HG03135 (cell line): Measurements from ENCODE around the gene EP400.

Experiments used
- ATAC-seq: cut with Tn5 transposase; IDR thresholded peaks from one replicate; pipeline ENCODE4 v1.9.1; 2021; ENCODE audit warnings: mild to moderate bottlenecking, moderate library complexity; ENCODE audit not compliant: unreplicated experiment

EP400 gene

DNA sequence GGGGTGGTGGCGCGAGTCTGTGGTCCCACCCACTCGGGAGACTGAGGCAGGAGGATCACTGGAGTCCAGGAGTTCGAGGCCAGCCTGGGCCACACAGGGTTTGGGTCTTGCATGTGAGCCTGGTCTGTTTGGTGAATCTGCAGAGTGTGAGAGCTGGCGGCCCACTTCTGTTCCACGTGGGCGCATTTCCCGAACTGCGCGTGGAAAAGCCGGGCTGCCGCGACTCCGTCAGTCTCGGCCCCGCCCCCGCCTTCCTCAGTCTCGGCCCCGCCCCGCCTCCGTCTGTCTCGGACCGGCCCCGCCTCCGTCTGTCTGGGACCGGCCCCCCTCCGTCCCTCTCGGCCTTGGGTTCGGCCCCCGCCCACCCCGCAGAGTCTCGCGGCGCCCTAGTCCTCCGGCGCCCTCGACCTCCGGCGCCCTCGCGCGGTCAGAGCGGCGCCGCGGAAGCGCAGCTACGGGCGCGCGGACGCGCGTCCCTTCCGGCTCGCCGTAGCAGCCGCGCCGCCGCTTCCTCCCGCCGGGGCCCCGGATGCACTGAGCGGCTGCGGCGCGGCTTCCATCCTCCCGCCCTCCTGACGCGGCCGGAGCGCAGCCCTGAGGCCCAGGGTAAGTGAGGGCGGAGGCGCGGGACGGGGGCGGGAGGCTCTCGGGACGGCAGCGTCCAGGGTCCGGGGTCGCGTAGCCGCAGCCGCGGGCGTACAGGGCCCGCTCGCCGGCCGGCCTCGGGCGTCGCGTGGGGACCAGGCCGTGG lies at the start of gene EP400:
TSS of gene EP400 (plus strand) at position 512 of the 751 bp plus-strand sequence. CDS start 10,678 bp downstream, outside the sequence.
- ATAC-seq, result peak; percentile 88

GRCh38 chr12:131900397-131900796 lies 49.3 kb upstream of the EP400 start:
- no peak for ATAC-seq

DNA sequence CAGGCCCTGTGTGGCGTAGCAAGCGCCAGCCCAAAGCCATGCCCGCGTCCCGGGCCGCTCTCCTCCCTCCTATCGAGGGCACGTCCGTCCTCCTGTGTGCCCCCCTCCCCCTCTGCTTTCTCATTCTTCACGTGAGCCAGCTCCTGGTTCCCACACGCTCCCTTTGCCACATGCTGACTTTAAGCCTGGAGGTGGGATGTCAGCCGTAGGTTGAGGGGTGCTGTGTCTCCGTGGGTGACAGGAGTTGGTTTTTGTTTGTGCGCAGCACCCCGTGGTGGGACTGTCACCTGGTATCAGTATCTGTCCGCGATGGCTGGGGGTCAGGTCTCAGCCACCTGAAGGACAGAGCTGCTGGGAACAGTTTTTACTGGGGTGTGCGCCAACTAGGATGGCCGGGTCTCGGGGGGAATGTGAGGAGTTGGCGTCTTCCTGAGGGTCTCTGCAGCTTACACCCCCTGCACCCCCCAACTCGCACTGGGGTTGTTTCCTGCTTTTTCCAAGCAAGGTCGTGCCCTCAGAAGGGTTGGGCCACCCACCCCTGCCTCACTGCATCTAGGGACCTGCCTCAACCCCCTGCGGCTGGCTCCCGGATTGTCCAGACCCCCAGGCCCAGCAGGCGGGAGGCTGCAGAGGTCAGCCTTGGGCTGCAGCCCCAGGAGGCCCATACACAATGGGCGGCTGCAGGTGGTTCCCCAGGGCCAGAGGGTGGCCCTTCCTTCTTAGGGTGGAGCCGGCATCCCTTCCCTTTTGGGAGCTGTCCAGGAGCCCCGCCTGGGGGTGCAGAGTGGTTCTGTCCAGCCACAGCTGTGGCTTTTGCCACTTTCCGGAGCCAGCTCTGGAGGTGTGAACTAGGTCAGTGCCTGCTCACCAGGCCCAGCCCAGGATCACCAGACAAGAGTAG lies 48.1 kb upstream of the EP400 start:
- no peak for ATAC-seq

GRCh38 chr12:131902332-131903241 lies 47.2 kb upstream of the EP400 start:
- no peak for ATAC-seq

DNA sequence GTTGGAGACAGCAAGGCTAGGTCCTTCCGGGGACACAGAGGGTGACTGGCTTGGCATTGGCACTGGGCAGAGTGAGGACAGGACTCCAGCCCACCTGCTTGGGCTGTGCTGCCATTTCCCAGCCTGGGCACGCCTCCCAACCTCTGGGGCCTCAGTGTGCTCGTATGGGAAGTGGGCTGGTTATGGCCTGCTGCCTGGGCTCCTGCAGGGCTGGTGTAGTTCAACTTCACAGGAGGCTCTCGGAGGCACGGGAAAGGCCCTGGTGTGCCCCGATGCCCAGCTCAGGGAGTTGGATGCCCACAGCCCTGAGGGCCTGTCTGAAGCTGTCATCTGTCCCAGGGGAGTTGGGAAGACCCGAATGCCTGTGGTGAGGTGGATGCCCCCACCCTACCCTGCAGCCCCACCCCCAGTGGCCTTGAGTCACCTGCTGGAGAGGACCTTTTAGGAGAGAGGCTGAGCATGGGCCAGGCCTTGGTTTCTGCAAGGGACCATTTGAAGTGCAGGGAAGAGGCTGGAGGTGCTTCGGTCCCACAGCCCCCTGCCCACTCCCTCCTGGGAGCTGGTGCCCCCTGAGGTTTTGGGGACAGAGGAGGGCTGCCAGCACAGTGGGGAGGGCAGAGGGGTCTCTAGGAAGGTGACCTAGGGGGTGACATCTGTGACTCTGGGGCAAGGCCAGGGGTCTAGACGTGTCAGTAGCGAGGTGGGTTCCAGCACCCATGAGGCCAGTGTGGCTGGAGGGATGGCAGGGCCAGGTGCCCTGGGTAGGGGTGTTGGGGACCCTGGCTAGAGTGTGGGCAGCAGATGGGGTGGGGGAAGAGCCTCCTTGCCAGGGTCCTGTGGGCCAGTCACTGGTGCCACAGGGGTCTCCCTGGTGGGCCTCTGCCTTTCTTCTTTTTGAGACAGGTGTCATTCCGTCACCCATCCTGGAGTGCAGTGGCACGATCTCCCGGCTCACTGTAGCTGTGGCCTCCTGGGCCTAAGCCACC lies 46.2 kb upstream of the EP400 start:
- no peak for ATAC-seq

DNA sequence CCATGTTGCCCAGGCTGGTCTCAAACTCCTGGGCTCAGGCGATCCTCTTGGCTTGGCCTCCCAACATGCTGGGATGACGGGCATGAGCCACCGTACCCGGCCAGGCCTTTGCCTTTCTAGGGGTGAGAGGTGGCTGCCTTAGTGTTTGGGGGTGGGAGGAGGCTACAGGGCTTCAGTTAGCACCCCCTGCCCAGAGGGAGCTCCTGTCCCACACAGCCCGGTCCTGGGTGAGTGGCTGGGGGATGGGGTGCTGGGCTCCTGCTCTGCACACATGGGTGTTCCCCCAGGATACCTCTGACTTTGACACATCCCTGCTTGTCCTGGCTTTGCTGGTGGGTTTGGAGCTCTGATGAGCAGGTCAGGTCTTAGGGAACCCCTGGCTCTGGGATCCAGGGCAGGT lies 45.4 kb upstream of the EP400 start:
- no peak for ATAC-seq

DNA sequence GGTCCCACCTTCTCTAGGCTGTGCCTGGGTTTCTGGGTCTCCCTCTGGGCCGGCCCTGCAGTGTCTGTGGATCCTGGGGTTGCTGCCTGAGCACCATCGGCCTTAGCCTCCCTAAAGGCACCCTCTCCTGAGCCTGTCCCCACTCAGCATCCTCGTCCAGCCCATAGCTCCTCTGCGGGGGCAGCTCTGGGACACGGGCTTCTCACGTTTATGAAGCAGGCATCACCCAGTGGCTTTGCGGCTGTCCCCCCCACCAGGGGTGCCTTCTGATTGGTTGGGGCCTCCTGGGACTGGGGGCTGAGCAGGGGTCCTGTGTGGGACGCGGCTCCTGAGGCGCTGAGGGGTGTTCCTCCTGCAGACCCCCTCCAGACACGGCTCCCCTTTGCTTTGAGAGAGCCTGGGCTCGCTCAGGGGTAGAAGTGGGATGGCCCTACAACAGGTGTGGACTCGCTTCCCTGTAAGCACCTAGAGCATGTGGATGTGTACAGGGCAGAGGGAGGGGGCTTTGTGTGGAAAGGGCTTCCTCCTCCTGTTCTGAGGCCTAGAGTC lies 44.6 kb upstream of the EP400 start:
- ATAC-seq, result no peak

DNA sequence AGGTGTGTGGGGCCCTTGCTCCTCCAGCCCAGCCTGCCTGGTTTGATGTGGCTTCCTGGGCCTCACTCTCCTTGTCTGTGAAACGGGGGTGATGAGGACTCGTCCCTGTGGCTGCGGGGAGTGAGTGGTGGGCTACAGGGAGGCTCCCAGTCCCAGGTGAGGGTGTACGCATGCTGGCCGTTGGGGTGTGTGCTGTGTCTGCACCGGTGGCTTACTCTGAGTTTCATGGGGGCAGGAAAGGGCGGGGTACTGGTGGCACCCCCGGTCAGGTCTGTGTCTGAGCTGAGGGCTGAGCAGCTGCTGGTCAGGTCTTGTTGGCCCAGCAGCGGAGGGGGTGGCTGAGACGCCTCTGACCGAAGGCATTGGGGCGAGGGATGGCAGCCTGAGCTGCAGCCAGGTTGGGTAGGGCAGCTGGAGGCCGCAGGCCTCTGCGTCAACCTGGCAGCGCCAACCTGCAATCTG lies 44.1 kb upstream of the EP400 start:
- no peak for ATAC-seq

GRCh38 chr12:131907379-131908091 lies 42.2 kb upstream of the EP400 start:
- ATAC-seq, result no peak

- no peak for ATAC-seq
These were observed 41.4 kb upstream of the EP400 start for GRCh38 chr12:131908092-131909080.

DNA sequence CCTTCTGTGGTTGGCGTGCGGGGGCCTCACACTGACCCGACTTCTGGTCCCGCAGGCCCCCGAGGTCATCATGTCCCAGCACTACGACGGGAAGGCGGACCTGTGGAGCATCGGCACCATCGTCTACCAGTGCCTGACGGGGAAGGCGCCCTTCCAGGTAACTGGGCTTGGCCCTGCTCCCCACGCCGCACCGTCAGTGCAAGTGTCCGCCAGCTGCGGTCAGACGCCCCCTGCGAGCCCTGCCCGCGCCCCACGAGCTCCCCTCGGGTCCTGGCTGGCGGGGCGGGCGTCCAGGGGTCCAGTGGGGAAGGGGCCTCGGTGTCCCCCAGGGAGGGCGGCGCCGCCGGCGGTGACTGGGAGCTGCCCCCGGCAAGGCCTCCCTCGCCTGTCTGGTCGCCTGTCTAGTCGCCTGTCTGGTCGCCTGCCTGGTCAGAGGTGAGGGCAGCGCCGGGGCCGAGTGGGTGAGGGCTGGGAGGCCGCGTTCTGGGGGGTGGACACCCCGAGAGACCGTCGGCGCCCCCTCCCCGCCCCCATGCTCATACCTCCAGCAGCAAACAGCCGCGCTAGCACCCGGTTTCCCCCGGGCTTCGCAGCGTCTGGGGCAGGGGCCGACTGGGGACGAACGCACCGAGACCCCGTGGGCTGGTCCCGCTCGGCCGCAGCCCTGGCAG lies 40.5 kb upstream of the EP400 start:
- ATAC-seq, result no peak

- no peak for ATAC-seq
These were observed 40.0 kb upstream of the EP400 start for GRCh38 chr12:131909752-131910219.

- ATAC-seq, result no peak
These were observed 39.3 kb upstream of the EP400 start for GRCh38 chr12:131910302-131911027.

DNA sequence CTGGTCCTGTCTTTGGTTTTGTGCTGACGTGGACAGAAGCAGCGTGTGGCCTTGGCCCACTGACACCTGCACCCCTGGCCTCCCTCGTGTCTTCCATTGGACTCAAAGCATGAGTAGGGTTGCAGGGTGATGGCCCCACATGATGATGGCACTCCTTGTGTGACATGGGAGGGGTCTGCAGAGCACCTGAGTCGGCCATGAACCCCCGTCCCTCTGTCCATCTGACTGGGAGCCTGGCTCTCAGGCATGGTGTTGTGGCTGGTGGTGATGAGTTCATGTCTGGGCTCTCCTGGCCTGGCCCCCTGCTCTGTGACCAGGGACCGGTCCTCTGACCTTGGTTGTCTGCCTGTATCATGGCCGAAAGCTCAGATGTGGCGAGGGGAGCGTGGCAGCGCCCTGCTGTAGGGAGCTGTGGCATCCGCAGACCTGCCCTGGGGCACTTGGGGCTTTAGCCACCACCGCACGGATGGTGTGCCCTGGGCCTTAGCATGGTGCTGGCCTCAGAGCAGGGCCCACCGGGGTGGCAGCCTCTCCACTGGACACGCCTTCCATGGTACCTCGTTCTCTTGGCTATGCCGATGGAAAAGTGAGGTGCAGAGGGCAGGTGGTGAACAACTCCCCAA lies 38.6 kb upstream of the EP400 start:
- no peak for ATAC-seq

DNA sequence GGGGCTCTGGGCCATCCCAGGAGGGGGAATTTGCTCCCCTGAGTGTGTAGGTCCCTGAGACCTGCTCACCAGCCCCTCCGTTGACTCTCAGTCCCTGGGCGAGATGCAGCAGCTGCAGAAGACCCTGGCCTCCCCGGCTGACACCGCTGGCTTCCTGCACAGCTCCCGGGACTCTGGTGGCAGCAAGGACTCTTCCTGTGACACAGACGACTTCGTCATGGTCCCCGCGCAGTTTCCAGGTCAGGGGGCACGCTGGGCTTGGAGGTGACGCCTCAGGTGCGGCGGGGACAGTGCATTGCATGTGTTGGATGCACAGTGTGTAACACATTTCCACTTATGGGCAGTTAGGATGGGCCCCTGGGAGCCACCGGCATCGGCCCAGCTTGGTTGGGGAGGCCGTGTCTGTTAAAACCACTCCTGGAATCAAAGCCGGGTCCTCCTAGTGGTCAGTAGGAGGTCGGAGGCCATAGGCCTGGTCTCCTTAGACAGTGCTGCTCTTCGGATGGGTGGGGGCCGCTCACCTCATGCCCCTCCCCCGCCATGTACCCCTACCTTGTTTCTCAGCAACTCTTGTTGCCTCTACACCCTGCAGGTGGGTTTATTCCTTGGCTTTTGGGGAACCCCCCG lies 37.8 kb upstream of the EP400 start:
- no peak for ATAC-seq
